ENCODE data around the gene POLR3G.
A peak's percentile ranks its signal among the peaks of the same experiment; 100 is the strongest.

POLR3G gene, protein sequence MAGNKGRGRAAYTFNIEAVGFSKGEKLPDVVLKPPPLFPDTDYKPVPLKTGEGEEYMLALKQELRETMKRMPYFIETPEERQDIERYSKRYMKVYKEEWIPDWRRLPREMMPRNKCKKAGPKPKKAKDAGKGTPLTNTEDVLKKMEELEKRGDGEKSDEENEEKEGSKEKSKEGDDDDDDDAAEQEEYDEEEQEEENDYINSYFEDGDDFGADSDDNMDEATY

DNA sequence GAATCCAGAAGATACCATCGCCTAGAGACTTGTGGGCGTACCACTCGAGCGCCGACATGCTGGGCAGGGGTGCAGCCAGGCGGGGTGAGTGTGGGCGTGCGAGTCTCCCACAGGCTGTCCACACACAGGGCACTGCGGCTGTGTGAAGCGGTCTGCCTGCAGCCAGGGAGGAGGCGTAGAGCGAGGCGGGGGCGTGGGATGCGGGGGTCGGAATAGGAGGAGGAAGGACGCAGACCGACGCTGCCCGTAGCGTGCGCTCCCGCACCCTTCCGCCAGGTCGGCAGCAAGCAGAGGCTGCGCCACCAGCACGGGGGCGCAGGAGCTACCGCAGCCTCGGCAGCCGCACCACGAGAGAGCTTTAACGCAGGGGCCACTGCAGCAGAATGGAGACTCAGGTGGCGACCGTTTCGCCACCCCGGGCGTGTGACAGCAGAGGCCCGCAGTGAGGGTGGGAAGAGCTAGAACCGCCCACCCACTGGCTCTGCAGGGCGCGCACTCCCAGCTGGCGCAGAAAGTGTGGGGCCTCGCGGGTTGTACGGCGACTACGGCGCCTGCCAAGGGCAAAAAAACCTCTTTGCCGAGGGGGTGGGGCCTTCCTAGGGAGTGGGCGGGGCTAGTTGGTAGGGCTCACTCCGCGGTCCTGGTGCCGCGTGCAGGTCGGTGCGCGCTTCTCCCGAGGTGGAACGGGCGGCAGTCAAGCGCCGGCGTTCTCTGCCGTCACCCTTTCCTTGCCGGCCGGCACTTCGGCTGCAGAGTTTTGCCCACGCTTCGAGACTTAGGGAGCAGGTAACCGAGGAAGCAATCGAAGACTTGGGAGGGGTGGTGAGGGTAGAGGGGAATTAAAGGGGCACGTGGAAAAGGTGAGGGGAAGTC, at the start of gene POLR3G, which contains the start of gene MBLAC2:
Gene POLR3G (plus strand): TSS at position 630 of the 873 bp plus-strand sequence. CDS start 10,704 bp downstream, outside the sequence.
Gene MBLAC2 (minus strand): TSS at position 537 of the 873 bp plus-strand sequence. CDS start 479 bp downstream, at position 58.
- peak; percentile 86 to 90 for DNase-seq (ENCODE audit: low read depth in 2 of 2)

DNA sequence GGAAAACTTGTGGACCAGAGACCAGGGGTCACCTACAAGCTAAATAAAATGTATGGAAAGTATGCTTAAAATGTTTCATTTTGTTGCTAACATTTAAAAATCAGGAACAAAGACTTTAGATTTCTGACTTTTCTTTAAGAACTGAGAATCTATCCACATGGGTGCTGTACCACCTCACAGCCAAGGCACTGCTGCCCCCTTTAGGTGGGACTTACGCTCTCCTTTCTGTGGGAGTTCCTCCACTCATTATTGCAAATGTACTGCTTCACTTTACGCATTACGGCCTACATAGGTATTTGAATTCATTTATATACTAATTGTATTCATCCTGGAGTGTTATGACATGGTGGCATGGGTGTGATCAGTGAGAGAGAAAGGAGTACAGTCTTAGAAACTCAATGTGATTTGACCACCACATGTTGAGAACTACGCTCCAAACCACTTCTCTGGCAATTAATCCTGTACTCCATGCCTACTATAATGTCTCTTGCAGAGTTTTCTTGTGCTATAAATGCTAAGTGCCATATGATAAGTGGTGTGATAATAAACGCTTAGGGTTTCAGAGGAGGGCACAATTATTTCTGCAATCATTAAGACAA, 40.4 kb upstream of the POLR3G start:
- peak in 1 of 2 donors; percentile 17 for DNase-seq (ENCODE audit: low read depth in 2 of 2)

GRCh38 chr5:90437663-90438062, 37.0 kb upstream of the POLR3G start:
- DNase-seq (ENCODE audit: low read depth in 2 of 2) = no peak

DNA sequence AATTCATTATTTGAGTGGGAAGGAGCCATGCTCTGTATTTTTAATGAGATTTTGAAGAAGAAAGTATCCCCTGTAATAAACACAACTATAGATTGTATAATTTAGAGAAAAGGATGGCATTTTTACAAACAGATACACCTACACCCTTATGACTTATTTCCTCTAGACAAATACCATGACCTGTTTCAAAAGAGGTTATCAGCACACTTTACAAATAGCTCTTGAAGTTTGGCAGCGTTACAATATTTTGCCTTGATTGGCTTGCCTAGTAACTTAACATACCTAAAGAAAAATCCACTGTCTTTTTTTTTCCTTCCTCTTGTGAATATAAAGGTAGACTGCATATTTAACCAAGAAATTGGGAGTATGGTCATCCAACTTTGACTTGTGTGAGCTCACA, 36.6 kb upstream of the POLR3G start:
- no peak for DNase-seq (ENCODE audit: low read depth in 2 of 2)

GRCh38 chr5:90440644-90441043, 34.0 kb upstream of the POLR3G start:
- no peak for DNase-seq (ENCODE audit: low read depth in 2 of 2)

DNA sequence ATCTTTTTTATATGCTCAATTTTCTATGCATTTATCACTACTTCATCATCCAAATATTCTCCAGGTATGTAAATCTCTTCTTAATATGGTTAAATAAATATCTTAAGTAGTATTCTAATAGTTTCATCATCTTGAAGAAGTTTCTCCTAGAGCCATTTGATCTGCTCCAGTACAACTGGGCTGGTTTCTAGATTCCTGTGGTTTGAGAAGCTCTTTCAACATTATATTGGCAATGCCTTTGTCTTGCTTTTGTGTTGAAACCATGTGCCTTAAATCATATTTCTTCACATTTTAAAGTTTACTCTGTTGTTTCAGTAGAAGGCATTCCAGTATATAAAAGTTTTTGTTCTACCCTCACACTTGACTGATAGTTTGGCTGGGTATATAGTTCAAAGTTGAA, 27.7 kb upstream of the POLR3G start:
- no peak for DNase-seq (ENCODE audit: low read depth in 2 of 2)

- DNase-seq (ENCODE audit: low read depth in 2 of 2) = no peak
Measured at GRCh38 chr5:90461288-90461687, 13.4 kb upstream of the POLR3G start.

- no peak for DNase-seq (ENCODE audit: low read depth in 2 of 2)
Measured at GRCh38 chr5:90472783-90473395, 1.8 kb upstream of the POLR3G start.

DNA sequence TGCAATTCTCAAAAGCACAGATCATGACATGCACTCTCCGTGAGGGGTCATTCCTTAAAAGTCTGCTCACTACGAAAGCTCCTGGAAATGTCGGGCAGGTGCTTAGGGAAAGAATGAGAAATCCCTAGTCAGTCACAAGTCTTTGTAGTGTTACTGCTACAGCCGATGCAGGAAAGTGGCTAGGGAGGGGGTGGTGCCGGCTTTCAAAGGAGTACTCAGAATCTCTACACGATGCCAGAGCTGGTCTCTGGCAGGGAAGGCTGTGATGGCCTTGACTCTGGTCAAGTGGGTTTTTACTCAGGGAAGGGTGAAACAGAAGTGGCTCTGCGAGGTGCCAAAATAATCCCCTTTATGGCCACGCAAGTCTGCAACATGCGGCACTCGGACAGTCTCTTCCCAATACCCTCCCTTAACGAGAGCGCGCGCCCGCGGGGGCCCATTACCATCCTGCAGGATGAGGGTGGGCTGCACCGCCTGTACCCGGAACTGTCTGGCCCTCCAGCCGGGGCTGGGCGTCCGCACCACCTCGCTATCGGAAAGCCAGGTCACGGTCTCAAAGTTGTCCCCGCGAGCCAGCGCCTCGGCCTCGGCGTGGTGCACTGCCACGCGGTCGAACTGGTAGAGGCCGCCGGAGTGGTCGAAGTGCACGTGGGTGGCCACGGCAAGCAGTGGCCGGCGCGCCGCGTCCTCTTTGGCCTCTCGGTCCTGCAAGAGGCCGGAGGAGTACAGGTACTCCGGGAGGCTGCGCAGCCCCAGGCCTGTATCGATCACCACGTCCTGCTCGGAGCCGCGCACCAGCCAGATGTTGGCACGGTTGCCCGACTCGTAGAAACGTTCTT, 1.0 kb upstream of the POLR3G start:
- peak; percentile 2 to 7 for DNase-seq (ENCODE audit: low read depth in 2 of 2)

DNA sequence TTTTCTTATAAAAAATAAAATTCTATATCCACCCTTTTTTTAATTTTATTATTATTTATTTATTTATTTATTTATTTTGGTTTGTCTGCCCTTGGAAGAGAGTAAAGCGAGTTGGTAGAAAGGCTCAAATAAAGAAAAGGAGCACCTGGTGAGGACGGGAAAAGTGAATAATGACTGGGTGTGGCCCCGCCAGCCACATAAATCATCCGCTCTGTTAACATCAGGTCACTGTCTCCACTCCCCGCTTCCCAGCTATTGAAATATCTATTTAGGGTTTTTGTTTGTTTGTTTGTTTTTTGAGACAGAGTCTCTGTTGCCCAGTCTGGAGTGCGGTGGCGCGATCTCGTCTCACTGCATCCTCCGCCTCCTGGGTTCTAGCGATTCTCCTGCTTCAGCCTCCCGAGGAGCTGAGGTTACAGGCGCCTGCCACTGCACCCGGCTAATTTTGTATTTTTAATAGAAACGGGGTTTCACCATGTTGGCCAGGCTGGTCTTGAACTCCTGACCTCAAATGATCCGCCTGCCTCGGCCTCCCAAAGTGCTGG, 844 bp downstream of the POLR3G start:
- no peak for DNase-seq (ENCODE audit: low read depth in 2 of 2)

DNA sequence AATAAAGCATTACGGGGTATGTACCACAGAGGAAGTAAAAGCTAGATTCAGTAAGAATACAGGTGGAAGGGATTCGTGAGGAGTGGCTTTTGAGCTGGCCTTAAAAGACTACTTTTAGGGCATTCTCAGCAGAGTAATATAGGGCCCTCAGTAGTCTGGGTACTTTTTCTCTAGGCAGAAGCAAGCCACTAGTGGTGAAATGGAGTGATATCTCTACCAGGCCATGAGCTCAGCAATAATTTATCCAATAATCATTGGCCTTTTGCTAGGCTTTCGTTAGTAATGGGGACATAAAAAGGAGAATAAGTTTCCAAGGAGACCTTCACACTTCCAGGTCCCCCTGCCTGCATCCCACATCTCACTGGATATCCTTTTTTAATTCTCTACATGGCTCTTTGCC, 1.7 kb downstream of the POLR3G start:
- no peak for DNase-seq (ENCODE audit: low read depth in 2 of 2)

GRCh38 chr5:90477073-90477472, 2.4 kb downstream of the POLR3G start:
- no peak for DNase-seq (ENCODE audit: low read depth in 2 of 2)

DNA sequence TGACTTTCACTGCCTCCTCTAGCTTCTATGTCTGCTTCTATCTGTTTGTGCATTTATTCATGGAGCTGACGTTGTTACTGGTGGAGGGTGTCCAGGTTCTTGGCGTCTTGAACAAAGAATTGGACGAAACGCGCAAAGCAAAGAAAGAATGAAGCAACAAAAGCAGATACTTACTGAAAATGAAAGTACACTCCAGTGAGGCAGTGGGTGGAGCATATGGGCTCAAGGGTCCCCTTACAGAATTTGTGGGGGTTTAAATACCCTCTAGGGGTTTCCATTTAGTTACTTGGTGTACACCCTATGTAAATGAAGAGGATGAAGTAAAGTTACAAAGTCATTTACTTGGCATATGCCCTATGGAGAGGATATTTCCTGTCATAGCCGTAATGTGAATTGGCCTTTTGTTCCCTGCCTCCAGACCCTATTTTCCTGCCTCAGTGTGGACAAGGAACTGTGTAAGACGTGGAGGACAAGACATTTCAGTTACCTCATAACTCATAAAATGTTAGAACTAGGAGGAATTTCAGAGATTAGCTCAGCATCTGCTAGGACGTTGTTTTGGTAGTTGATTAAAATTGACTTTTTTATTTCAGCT, 3.1 kb downstream of the POLR3G start:
- DNase-seq (ENCODE audit: low read depth in 2 of 2) = no peak

DNA sequence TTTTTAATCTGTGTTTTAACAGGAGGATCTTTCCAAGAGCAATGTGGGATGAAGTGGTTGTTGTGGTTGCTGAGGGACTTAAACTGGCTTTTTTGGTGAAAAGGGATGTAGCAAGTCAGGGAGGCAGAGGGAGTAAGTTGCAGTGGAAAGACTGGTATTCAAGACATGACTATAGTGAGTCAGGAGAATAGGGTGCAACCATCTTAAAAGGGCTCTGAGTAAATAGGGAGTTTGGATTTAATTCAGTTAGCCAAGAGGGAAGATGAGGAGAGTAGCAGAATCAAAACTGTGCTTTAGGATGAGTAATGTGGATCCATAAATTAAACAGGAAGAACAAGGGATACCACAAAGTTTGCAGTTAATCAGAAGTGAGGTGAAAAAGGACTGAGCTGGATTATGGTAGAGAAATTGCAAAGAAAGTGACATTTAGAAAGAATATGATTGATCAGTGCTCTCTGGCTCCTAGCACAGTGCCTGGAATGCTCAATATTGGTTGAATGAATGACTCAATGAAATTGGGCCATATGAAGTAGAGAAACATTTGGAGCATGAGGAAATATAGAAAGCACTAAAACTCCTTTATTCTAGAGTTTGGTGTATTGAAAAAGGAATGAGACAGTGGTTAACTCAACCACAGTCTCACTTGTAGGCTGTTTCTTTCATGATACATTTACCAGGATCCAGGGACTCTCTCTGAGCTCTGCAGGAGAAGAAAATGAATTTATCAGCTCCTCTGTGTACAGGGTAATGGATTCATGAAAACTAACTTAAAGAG, 5.1 kb downstream of the POLR3G start:
- DNase-seq (ENCODE audit: low read depth in 2 of 2) = no peak

GRCh38 chr5:90480699-90481098, 6.0 kb downstream of the POLR3G start:
- DNase-seq (ENCODE audit: low read depth in 2 of 2) = no peak

DNA sequence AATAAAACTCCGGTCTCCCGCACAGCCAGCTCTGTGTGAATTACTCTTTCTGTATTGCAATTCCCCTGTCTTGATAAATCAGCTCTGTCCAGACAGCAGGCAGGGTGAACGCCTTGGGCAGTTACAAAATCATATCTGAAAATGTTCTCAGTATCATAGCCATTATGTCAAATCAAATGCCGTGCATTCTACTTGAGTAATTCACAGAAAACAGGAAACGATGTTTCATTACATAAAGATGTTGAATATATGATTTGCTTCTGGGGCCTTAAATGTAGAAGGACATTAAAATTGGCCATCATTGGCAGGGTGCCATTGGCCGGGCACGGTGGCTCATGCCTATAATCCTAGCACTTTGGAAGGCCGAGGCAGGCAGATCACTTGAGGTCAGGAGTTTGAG, 8.5 kb downstream of the POLR3G start:
- DNase-seq (ENCODE audit: low read depth in 2 of 2) = no peak

GRCh38 chr5:90484540-90484939, 9.9 kb downstream of the POLR3G start:
- no peak for DNase-seq (ENCODE audit: low read depth in 2 of 2)

- no peak for DNase-seq (ENCODE audit: low read depth in 2 of 2)
Measured at GRCh38 chr5:90488791-90489190, 14.1 kb downstream of the POLR3G start.

DNA sequence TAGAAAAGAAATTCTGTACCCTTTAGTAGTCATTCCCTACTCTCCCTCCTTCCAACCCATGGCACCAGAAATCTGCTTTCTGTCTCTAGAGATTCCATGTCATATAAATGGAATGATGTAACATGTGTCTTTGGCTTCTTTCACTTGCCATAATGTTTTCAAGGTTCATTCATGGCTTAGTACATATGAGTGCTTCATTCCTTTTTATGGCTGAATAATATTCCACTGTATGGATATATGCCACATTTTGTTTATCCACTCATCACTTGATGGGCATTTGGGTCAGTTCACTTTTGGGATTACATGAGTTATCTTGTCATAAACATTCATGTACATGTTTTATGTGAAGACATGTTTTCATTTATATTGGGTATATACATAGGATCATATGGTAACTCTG, 19.4 kb downstream of the POLR3G start:
- no peak for DNase-seq (ENCODE audit: low read depth in 2 of 2)

DNA sequence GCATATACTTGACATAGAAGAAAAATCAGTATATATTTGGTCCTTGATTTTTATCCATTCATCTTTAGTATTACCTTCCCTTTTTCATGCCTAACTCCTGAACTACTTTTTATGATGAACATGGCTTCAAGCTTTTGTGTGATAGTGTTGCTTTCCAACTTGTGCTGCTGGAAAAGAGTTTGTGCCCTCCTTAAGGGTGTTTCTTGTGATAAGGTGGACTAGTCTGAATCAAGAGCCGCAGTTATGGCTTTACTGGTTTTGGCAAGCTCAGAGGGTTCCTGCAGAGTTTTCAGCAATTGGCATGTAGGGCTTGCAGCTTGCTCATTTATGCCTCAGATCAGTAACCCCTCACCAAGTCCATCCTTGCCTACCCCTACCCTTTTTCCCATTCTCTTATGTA, 20.5 kb downstream of the POLR3G start:
- DNase-seq (ENCODE audit: low read depth in 2 of 2) = no peak
